SJSA1 (cell line): ENCODE measurements around the gene CAMTA2. TPM values are rescaled to one million over a fixed set of nuclear protein-coding genes. Genes with fewer than 3 reads are reported as not detected.
A peak's percentile ranks its signal among the peaks of the same experiment; 100 is the strongest.

Experiments used
- DNase-seq, 2 experiments: peaks; one replicate each; pipeline ENCODE4 v3.0.0-alpha.2; 2015 to 2020; ENCODE audit warnings: low spot score in 2 of 2, low read depth in 1 of 2
- H3K27ac ChIP-seq: fragments of 250-450 bp; sonication (Bioruptor Pico); 2 replicates; pipeline ENCODE4 v1.5.1; 2020; ENCODE audit warnings: mild to moderate bottlenecking, moderate library complexity
- H3K27me3 ChIP-seq: fragments of 250-450 bp; sonication (Bioruptor Pico); replicated peaks from 2 replicates; pipeline ENCODE4 v1.5.1; 2020; ENCODE audit warnings: mild to moderate bottlenecking, moderate library complexity
- H3K36me3 ChIP-seq: fragments of 250-450 bp; sonication (Bioruptor Pico); 2 replicates; pipeline ENCODE4 v1.5.1; 2020; ENCODE audit warnings: mild to moderate bottlenecking
- H3K4me1 ChIP-seq: fragments of 250-450 bp; sonication (Bioruptor Pico); replicated peaks from 2 replicates; pipeline ENCODE4 v1.6.1; 2021; ENCODE audit warnings: mild to moderate bottlenecking
- H3K4me3 ChIP-seq: fragments of 250-450 bp; sonication (Bioruptor Pico); 2 replicates; pipeline ENCODE4 v1.5.1; 2020; ENCODE audit warnings: mild to moderate bottlenecking
- H3K9me3 ChIP-seq: fragments of 250-450 bp; sonication (Bioruptor Pico); replicated peaks from 2 replicates; pipeline ENCODE4 v1.5.1; 2020; ENCODE audit warnings: mild to moderate bottlenecking
- total RNA-seq: library from RNA; depleted of rRNA; stranded (reverse); fragments of >200 nt; shearing (Covaris generic); gene quantifications from 2 replicates; pipeline ENCODE4 v1.2.3, GENCODE V29; 2014

Gene CAMTA2
- total RNA-seq, 1 experiment from 2014 or later: 19.7 TPM

DNA sequence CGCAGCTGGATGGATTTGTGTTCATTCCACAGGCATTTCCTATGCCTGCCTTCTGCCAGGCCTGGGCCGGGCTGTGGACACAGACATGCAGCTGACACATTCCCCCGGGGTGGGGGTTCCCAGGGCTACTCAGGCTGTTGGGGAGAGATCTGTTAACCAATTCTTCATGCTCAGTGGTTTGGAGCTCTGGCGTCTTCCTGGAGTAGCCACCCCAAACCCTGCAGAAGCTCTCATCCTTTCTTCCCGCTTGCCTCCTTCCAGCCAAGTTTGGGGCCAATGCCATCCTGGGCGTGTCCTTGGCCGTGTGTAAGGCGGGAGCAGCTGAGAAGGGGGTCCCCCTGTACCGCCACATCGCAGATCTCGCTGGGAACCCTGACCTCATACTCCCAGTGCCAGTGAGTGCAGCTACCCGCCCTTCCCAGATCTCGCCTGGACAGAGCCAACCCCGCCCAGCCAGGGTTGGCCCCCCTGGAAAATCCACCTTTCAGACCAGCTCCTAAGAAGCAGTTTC lies 34.0 kb downstream of the CAMTA2 start:
- Histone ChIP-seq H3K4me3 (no peak overlapping the region), H3K36me3 (peaks cover 6% of the 10 kb centered on the region; the same call in 1 of the 2 replicates), H3K27me3 (no peaks in the 10 kb centered on the region), H3K9me3 (no peaks in the 10 kb centered on the region), H3K4me1 (peaks cover 55% of the 10 kb centered on the region), H3K27ac (no peak overlapping the region)
- no peak for DNase-seq

DNA sequence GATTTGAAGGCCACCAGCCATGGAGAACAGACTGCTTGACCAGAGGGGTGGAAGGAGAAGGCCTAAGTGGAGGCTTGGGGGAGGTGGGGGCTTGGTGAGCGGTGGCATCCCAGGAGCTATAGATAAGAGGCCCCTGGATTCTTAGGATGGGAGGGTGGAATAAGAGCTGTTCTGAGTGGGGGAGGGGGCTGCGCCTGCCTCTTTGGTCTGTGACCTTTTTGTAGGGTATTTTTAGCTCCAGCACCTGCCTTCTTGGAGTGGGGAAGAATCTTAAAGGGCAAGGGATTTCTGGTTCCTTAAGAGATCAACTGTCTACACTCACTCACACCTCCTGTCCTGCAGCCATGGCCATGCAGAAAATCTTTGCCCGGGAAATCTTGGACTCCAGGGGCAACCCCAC lies 36.0 kb downstream of the CAMTA2 start:
- Histone ChIP-seq H3K9me3 (no peaks in the 10 kb centered on the region), H3K4me1 (peaks cover 55% of the 10 kb centered on the region), H3K27ac (no peak overlapping the region), H3K27me3 (no peaks in the 10 kb centered on the region), H3K4me3 (no peak overlapping the region), H3K36me3 (peaks cover 17% of the 10 kb centered on the region)
- no peak for DNase-seq

DNA sequence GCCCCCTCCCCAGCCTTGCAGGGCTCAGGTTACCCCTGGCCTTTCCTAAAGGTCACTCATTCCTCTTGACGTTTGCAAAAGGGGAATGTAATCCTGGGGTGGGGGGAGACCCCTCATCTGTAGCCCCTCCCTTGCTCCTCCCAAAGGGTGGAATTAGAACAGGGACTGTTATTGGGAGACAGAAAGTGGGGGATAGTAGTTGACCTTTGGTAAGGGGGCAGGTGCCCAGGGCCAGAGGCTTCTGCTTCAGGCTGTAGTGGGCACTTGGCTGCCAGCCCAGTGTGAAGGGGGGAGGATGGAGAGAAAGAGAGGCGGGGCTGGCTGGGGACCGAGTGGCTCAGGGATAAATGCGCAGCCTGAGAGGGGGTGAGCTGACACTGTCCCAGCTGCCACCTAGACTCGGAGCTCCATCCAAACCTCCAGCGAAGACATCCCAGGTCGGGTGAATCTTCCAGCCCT lies 36.7 kb downstream of the CAMTA2 start, which contains the start of gene ENO3:
Gene ENO3, plus strand, starts transcription at position 374 of the 459 bp plus-strand sequence. CDS start 711 bp downstream, outside the sequence.
- no peak for DNase-seq
- H3K9me3 ChIP-seq: no peaks in the 10 kb centered on the region
- peaks cover 61% of the 10 kb centered on the region for H3K4me1 ChIP-seq
- H3K36me3 ChIP-seq: peaks cover 24% of the 10 kb centered on the region
- no peaks in the 10 kb centered on the region for H3K27me3 ChIP-seq
- peak within 1 kb of the TSS; percentile 92 for H3K27ac ChIP-seq
- H3K4me3 ChIP-seq: peak within 1 kb of the TSS; percentile 92

DNA sequence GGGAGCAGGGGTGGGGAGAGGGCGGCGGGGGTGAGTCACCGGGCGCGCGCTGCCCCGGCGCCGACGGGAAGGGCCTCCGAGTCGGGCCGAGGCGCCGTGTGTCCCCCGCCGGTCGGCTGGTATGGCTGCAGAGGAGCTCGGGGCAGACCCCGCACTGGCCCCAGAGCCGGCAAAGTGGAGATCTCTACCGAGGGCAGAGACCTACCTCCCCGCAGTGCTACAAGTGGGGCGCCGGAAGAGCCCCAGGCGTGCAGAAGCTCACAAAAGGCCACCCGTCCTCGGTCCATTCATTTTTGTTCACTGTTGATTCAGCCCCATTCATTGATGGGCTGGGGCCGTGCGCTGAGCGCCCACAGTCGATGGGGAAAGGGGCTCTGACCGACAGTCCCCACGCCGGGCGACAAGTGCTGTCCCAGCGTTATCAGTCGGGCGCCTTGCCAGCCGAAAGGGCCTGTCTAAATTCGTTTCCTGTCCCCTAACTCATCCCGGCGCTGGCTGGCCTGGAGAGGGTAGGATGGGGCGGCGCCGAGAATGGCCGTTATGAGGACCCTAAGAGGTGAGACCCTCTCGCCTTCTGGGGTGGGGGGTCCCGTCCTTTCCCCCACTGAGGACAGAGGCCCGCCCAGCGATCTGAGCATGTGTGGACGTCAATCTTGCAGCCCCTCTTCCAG lies 37.3 kb downstream of the CAMTA2 start:
- Histone ChIP-seq H3K4me3 (peak overlapping the region; percentile 92), H3K36me3 (peaks cover 30% of the 10 kb centered on the region), H3K27me3 (no peaks in the 10 kb centered on the region), H3K9me3 (no peaks in the 10 kb centered on the region), H3K27ac (peak overlapping the region; percentile 92), H3K4me1 (peaks cover 67% of the 10 kb centered on the region)
- peak in 1 of 2 experiments; percentile 70 for DNase-seq

DNA sequence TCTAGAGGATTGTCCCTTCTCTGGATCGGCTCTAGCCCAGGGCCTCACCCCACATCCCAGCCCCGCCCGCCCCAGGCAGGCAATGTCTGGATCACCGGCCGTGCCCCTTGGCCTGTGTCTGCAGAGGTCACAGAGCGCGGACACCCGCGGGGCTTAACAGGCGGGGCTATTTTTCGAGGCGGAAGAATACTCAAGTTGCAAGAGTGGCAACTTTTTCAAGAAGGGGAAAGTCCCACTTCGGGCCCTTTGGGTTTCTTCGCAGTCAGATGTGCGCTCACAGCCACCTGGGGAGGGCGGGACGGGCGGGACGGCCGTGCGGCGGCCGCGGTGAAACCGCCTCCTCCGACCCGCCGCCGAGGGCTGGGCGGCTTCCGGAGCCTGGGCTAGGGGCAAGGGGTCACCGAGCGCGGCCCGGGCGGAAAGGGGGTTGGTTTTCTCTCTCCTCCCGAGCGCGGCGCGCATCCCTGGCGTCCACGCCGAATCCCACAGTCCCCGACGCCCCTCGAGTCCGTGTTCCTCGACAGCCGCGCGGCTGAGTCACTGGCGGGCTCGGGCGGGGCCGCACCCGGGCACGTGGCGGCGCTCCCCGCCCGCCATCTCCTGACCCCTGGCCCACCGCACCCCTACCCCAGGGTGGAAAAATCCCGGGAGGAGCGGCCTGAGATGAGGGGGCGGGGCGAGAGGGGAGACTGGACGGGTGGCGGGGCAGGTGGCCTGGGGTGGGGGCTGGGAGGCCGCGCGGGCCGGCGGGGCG lies 38.0 kb downstream of the CAMTA2 start:
- peaks cover 74% of the 10 kb centered on the region for H3K4me1 ChIP-seq
- peaks cover 37% of the 10 kb centered on the region for H3K36me3 ChIP-seq
- H3K4me3 ChIP-seq: peak overlapping the region; percentile 92
- H3K27ac ChIP-seq: peak overlapping the region; percentile 92
- no peaks in the 10 kb centered on the region for H3K9me3 ChIP-seq
- peak; percentile 78 to 86 for DNase-seq
- H3K27me3 ChIP-seq: no peaks in the 10 kb centered on the region

DNA sequence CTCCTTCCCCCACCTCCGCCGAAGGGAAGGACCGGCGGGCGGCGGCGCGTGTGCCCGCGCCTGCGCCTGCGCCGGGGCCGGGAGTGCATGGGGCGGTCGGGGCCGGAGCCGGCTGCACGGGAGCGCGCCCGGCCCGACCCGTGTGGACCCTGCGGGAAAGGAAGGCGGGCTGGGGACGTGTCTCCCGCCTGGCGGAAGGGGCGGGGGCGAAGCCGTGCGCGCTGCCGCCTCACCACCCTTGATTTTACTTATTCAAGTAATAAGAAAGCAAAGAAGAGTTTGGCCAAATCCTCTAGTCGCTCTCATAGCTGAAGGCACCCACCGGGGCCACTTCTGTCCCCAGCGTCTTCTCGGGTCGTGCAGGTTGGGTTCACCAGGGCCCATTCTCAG lies 38.5 kb downstream of the CAMTA2 start:
- Histone ChIP-seq H3K9me3 (no peaks in the 10 kb centered on the region), H3K4me1 (peaks cover 75% of the 10 kb centered on the region), H3K27me3 (no peaks in the 10 kb centered on the region), H3K36me3 (peaks cover 43% of the 10 kb centered on the region), H3K27ac (peak overlapping the region; percentile 92), H3K4me3 (peak overlapping the region; percentile 92)
- DNase-seq: peak in 1 of 2 experiments; percentile 86

DNA sequence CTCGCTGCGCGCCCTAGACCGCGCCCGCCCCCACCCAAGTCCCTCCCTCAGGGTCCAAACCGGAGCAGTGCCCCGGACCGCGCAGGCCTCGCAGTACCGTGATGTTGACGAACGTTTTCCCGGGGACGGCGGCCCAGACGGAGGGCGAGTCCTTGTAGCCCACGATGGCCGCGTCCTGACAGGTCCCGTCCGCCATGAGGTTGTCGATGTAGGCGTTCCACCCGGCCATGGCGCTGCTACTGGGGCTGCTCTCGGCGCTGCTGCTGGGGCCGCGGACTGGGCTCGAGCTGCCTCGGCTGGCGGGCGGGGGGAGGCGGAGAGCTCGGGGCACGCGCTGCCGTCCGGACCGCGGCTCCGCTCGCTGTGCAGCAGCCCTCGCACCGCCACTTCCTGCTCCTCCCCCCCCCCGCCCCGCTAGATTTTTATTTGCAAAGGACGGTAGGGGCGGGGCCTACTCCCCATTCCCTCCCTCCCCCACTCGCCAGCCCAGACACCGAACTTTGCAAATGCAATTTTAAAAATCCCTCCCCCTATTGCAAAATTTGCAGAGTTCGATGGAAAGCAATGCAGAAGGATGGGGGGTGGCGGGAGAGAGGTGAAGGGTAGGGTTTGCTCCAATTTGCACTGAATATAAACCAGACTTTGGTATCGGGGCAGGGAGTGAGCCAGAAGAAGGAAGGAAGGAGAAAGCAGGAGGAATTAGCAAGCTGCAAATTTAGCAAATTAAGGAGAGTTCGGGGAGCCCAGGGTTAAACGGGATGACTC lies 39.1 kb downstream of the CAMTA2 start, which contains the start of gene PFN1:
Gene PFN1, minus strand, starts transcription at position 365 of the 765 bp plus-strand sequence. Its CDS starts 136 bp downstream, at position 229.
- peak within 1 kb of the TSS; percentile 92 for H3K27ac ChIP-seq
- H3K4me1 ChIP-seq: peaks cover 69% of the 10 kb centered on the region
- H3K9me3 ChIP-seq: no peaks in the 10 kb centered on the region
- peaks cover 49% of the 10 kb centered on the region for H3K36me3 ChIP-seq
- no peaks in the 10 kb centered on the region for H3K27me3 ChIP-seq
- DNase-seq: peak; percentile 88 to 89
- H3K4me3 ChIP-seq: peak within 1 kb of the TSS; percentile 92

DNA sequence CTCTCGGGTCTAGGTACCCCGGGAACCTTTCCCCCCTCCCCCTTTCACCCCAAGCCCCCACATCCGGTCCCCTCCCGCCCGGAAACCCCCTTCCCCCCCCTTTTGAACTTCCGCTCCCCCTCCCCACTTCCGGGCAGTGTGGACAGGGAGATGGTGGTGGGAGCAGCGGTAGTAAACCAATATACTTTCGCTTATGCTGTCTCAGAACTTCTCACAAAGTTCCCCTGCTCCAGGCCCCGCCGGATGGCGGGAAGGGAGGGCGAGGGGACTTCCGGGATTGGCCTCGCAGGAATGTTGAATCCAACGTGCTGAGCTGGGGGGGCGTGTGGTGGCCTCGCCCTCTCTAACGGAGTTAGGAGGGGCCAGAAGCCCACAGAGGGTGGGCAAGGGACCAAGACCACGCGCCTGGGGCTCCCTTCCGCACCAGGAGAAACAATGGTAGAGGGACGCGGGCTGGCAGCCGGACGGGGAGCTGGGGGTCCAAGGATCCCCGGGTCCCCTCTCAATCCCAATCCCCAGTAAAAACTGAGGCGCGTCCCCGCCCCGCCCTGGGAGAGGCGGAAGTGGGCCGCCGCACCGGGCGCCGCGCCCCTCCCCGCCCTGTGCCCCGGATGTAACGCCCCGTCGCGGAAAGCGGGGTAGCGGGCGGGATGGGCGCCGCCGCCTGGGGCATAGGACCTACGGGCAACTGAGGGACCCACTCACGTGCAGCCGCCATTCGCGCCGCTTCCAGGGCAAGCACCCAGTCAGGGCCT lies 39.9 kb downstream of the CAMTA2 start:
- Histone ChIP-seq H3K9me3 (no peaks in the 10 kb centered on the region), H3K36me3 (peaks cover 56% of the 10 kb centered on the region), H3K4me1 (peaks cover 61% of the 10 kb centered on the region), H3K27ac (peak overlapping the region; percentile 86), H3K27me3 (no peaks in the 10 kb centered on the region), H3K4me3 (peak overlapping the region; percentile 92)
- peak; percentile 80 to 86 for DNase-seq

DNA sequence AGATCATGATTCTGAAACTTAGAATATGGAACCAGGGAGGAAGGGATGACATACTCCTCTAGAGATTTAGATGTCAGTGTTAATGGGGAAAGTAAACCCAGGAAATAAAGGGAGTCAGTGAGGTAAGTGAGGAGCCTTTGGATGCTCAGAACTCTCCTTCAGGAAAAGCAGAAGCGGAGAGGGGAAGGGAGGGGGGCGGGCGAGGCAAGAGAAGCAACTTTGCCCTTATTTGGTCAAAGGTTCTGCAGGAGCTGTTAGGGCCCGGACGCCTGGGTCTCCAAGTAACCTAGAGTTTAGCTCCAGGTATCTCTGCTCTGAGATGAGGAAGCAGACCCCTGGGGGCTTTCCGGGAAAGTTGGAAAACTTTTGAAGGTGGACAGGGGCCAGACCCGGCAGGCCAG lies 40.5 kb downstream of the CAMTA2 start:
- H3K27me3 ChIP-seq: no peaks in the 10 kb centered on the region
- H3K4me3 ChIP-seq: peak overlapping the region; percentile 92
- H3K9me3 ChIP-seq: no peaks in the 10 kb centered on the region
- H3K27ac ChIP-seq: no peak overlapping the region; the same call in 1 of the 2 replicates
- peaks cover 56% of the 10 kb centered on the region for H3K4me1 ChIP-seq
- peak in 1 of 2 experiments; percentile 47 for DNase-seq
- peaks cover 61% of the 10 kb centered on the region for H3K36me3 ChIP-seq

DNA sequence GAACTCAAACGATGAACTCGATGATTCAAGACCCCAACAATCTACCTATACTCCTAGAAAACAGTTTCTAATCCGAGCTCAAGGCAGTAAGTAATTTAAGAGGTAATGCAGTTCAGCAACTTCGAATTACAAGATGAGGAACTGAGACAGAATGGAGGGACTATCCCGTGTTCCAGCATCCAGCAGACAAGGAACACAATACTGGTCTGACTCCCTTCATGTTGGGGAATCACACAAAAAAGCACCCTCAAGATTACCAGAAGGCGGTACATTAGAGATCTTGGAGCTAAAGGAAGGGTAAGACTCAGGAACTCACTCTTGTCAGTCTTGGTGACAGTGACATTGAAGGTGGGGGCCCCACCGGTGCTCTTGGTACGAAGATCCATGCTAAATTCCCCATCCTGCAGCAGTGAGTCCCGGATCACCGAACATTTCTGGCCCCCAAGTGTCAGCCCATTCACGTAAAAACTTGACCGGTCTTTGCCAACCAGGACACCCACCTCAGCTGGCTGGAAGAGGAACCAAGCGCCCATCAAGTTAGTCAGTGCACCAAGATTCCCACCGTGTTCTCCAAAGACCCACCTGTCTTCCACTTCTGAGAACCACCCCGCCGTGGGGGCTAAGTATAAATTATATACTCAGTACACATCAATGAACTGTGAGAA lies 41.0 kb downstream of the CAMTA2 start:
- H3K27me3 ChIP-seq: no peaks in the 10 kb centered on the region
- H3K36me3 ChIP-seq: peaks cover 66% of the 10 kb centered on the region
- no peaks in the 10 kb centered on the region for H3K9me3 ChIP-seq
- H3K4me3 ChIP-seq: peak overlapping the region; percentile 92
- peaks cover 55% of the 10 kb centered on the region for H3K4me1 ChIP-seq
- H3K27ac ChIP-seq: no peak overlapping the region; the same call in 1 of the 2 replicates
- DNase-seq: no peak

DNA sequence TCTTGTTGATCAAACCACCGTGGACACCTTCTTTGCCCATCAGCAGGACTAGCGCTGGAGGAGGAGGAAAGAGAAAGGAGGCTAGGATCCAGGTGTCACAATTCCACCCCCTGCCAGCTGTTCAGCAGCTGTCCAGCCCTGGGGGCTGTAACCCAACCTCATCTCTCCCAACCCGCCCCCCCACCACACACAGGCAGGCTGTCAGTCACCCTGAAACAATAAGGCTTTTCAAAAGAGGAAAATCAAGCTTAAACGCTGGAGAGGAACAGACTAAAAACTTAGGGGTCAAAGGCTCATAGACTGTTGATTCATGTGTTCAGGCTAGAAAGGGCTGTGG lies 41.6 kb downstream of the CAMTA2 start:
- peak overlapping the region; percentile 92 for H3K4me3 ChIP-seq
- peaks cover 72% of the 10 kb centered on the region for H3K36me3 ChIP-seq
- DNase-seq: no peak
- no peaks in the 10 kb centered on the region for H3K9me3 ChIP-seq
- H3K27me3 ChIP-seq: no peaks in the 10 kb centered on the region
- H3K27ac ChIP-seq: no peak overlapping the region
- peaks cover 55% of the 10 kb centered on the region for H3K4me1 ChIP-seq

DNA sequence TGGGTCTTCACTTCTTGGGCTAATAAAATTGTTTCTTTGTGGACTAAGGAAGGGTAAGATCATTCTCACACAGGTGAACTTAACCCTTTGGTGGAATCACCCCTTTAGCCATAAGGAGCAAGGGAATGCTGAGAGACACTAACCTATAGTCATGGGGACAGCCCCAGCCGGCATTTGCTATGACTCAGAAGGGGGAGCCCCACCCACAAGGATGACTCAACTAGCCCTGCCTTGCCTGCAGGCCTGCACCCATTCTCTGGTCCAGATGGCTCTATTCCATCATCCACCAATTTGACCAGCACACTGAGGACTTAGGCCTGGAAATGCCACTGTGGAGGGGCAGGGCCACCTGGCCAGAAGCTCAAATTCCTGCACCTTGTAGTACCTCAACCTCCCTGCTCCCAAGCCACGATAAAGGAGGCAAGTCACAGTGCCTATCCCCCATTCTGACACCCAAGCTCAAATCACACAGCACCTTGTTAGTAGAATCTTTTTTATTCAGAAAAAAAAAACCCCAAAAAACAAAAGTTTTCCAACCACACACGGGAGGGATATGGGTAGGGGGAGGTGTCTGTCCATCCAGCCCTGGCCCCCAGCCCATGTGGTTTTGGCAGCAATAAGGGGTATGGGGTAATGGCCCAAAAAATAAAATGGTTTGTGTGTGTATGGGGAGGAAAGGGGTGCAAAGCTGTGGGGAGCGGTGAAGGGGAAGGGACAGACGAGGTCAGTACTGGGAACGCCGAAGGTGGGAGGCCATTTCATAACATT lies 42.1 kb downstream of the CAMTA2 start:
- Histone ChIP-seq H3K27me3 (no peaks in the 10 kb centered on the region), H3K4me3 (peak overlapping the region; percentile 92), H3K9me3 (no peaks in the 10 kb centered on the region), H3K27ac (peak overlapping the region; percentile 50), H3K4me1 (peaks cover 54% of the 10 kb centered on the region), H3K36me3 (peaks cover 76% of the 10 kb centered on the region)
- DNase-seq: peak; percentile 76 to 92
